ENCODE measurements around the gene CTDP1.

GRCh38 chr18:79647307-79647706 is 32.3 kb upstream of the CTDP1 start:
- TF ChIP-seq ZNF391 (tag by site-specific recombination; IDR thresholded peaks at IDR 0.05; ENCODE audit: borderline replicate concordance, low read depth) = no peak
- no peak for TF ChIP-seq CTCF (tag by site-specific recombination; IDR thresholded peaks at IDR 0.05)
- no peak for TF ChIP-seq ZNF324 (tag by site-specific recombination; IDR thresholded peaks at IDR 0.05)
- no peak for TF ChIP-seq ZFP69B (tag by site-specific recombination; IDR thresholded peaks at IDR 0.05)
- TF ChIP-seq ZNF132 (tag by site-specific recombination; IDR thresholded peaks at IDR 0.05; ENCODE audit: borderline replicate concordance) = no peak
- no peak for TF ChIP-seq ZXDB (tag by site-specific recombination; IDR thresholded peaks at IDR 0.05)
- TF ChIP-seq ZNF274 (IDR thresholded peaks at IDR 0.05; ENCODE audit: low read length) = no peak
- no peak for TF ChIP-seq ZNF274 (tag by site-specific recombination; IDR thresholded peaks at IDR 0.05; ENCODE audit: borderline replicate concordance)

Data from HEK293 (cell line).